Caco-2 (cell line): ENCODE measurements around the gene GLS. TPM values are rescaled to one million over a fixed set of nuclear protein-coding genes. Genes with fewer than 3 reads are reported as not detected.
"Not testable (repeated sequence)": the region's sequence is repeated elsewhere in the genome, so short reads cannot be mapped to it uniquely, and the experiment has no call there.

ENCODE experiments used
- BruUV-seq: library from RNA; stranded (reverse); fragments of 400-500 nt; replicated peaks from 2 replicates; lab custom pipeline; 2021; lab: Mats Ljungman, UMichigan
- CTCF ChIA-PET: fragments of 300-600 bp; sonication (Branson Sonifier 250); formaldehyde crosslinking; loops from one replicate; lab custom pipeline; 2022; ENCODE audit warnings: antibody characterized with exemption; lab: Charles Lee
- POLR2A ChIA-PET: fragments of 300-600 bp; sonication (Branson Sonifier 250); formaldehyde crosslinking; loops from one replicate; lab custom pipeline; 2022; ENCODE audit warnings: antibody characterized with exemption; lab: Charles Lee
- DNase-seq, 2 experiments: peaks; one replicate each; pipeline versions ENCODE4 v3.0.0 to v3.0.0-alpha.2; 2020 to 2022
- H3K27me3 ChIP-seq: replicated peaks from 2 replicates; pipeline ENCODE4 v1.6.0; 2011; ENCODE audit warnings: low read length; ENCODE audit not compliant: control insufficient read depth, insufficient read depth
- H3K36me3 ChIP-seq: 2 replicates; pipeline ENCODE4 v1.5.1; 2011; ENCODE audit warnings: low read length; ENCODE audit not compliant: control insufficient read depth, insufficient read depth
- H3K4me1 ChIP-seq: fragments of 250-450 bp; sonication (Bioruptor Pico); 2 replicates; pipeline ENCODE4 v1.5.1; 2020; ENCODE audit warnings: mild to moderate bottlenecking
- H3K4me3 ChIP-seq: 2 replicates; pipeline ENCODE4 v1.5.1; 2011; ENCODE audit warnings: low read depth, mild to moderate bottlenecking, control low read depth, low read length
- H3K9me3 ChIP-seq: fragments of 250-450 bp; sonication (Bioruptor Pico); 2 replicates; pipeline ENCODE4 v1.5.1; 2020; ENCODE audit warnings: mild to moderate bottlenecking, moderate library complexity
- H3K27ac Mint-ChIP-seq: one replicate; pipeline ENCODE4 v1.8.0; 2022; ENCODE audit warnings: mixed read lengths; ENCODE audit not compliant: unreplicated experiment
- H3K27me3 Mint-ChIP-seq: one replicate; pipeline ENCODE4 v1.8.0; 2022; ENCODE audit warnings: mixed read lengths; ENCODE audit not compliant: insufficient read depth, unreplicated experiment
- H3K36me3 Mint-ChIP-seq: one replicate; pipeline ENCODE4 v1.8.0; 2022; ENCODE audit warnings: mild to moderate bottlenecking, mixed read lengths; ENCODE audit not compliant: insufficient read depth, unreplicated experiment
- H3K4me1 Mint-ChIP-seq: one replicate; pipeline ENCODE4 v1.8.0; 2022; ENCODE audit warnings: low read depth, mixed read lengths; ENCODE audit not compliant: unreplicated experiment
- H3K4me3 Mint-ChIP-seq: one replicate; pipeline ENCODE4 v1.8.0; 2022; ENCODE audit warnings: mild to moderate bottlenecking, moderate library complexity, mixed read lengths; ENCODE audit not compliant: unreplicated experiment
- H3K9me3 Mint-ChIP-seq: one replicate; pipeline ENCODE4 v1.8.0; 2022; ENCODE audit warnings: mixed read lengths; ENCODE audit not compliant: unreplicated experiment
- intact Hi-C: fragments of 100-400 bp; cut with micrococcal nuclease; formaldehyde crosslinking; loops from one replicate; pipeline ENCODE4 v1.10.0; 2022; ENCODE audit not compliant: unreplicated experiment
- total RNA-seq: library from RNA; stranded (reverse); gene quantifications from 2 replicates; pipeline ENCODE4 v1.2.3, GENCODE V29; 2022
- TF ChIP-seq, protein P1 (sequence below), 2 experiments: fragments of 200-600 bp in 1 of 2; IDR thresholded peaks; 1 replicate in 1 of 2; 2 replicates in 1 of 2; pipeline versions ENCODE4 v1.5.1 to v1.8.0; 2011 to 2022; ENCODE audit warnings: antibody characterized with exemption in 1 of 2, control low read depth in 1 of 2, inconsistent platforms in 1 of 2, low read depth in 1 of 2, low read length in 1 of 2, mild to moderate bottlenecking in 1 of 2, moderate library complexity in 1 of 2; ENCODE audit not compliant: insufficient read depth in 1 of 2, severe bottlenecking in 1 of 2, unreplicated experiment in 1 of 2

GLS gene
- total RNA-seq, 1 experiment from 2014 or later, result 107 TPM

DNA sequence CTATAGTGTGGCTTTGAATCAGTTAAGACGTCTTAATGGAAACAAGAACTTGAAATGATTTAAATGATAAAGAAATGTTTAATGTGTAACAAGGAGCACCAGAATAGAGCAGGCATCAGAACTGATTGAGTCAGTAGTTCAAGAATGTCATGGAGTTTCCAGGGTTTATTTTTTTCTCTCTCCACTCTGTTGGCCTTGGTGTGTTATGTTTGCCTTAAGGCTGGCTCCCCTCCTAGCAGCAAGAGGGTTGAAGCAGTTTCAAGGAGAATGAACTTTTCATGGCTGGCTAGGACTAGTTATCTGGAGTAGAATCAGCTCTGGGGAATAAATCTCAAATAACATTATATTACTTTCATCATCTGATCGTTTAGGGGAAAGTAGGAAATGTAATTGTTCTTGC is 13.4 kb upstream of the GLS start:
- Mint-ChIP-seq H3K9me3 (peaks cover 20% of the 10 kb centered on the region), H3K27ac (no peak overlapping the region), H3K27me3 (no peaks in the 10 kb centered on the region), H3K4me1 (peaks cover 11% of the 10 kb centered on the region), H3K4me3 (no peak overlapping the region), H3K36me3 (no peaks in the 10 kb centered on the region)
- POLR2A ChIA-PET, result no interaction called here
- DNase-seq, result no peak
- intact Hi-C loops, result no loop called here
- Histone ChIP-seq H3K4me3 (no peak overlapping the region), H3K36me3 (no peaks in the 10 kb centered on the region), H3K9me3 (peaks cover 17% of the 10 kb centered on the region; the same call in 1 of the 2 replicates), H3K4me1 (peaks cover 20% of the 10 kb centered on the region), H3K27me3 (no peaks in the 10 kb centered on the region)
- CTCF ChIA-PET, result no interaction called here
- TF ChIP-seq, protein P1, sequence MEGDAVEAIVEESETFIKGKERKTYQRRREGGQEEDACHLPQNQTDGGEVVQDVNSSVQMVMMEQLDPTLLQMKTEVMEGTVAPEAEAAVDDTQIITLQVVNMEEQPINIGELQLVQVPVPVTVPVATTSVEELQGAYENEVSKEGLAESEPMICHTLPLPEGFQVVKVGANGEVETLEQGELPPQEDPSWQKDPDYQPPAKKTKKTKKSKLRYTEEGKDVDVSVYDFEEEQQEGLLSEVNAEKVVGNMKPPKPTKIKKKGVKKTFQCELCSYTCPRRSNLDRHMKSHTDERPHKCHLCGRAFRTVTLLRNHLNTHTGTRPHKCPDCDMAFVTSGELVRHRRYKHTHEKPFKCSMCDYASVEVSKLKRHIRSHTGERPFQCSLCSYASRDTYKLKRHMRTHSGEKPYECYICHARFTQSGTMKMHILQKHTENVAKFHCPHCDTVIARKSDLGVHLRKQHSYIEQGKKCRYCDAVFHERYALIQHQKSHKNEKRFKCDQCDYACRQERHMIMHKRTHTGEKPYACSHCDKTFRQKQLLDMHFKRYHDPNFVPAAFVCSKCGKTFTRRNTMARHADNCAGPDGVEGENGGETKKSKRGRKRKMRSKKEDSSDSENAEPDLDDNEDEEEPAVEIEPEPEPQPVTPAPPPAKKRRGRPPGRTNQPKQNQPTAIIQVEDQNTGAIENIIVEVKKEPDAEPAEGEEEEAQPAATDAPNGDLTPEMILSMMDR (IDR thresholded peaks at IDR 0.05; ENCODE audit: insufficient read depth in 1 of 2, low read depth in 1 of 2, low read length in 1 of 2, severe bottlenecking in 1 of 2, unreplicated experiment in 1 of 2), result no peak
- no TSS peak for BruUV-seq

DNA sequence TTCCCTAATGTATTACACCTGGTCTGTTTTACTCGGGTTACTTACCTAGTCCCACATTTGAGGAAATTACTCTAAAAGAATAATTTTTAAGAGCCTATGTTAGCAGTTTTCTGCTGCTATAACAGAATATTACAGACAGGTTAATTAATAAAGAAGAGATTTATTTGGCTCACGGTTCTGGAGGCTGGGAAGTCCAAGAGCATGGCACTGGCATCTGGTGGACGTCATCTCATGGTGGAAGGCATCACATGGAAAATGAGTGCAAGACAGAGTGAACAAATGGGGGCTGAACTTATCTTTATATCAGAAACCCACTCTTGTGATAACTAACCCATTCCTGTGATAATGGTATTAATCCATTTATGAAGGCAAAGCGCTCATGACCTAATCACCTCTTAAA is 12.8 kb upstream of the GLS start:
- Histone ChIP-seq H3K9me3 (peaks cover 21% of the 10 kb centered on the region; the same call in 1 of the 2 replicates), H3K36me3 (no peaks in the 10 kb centered on the region), H3K27me3 (no peaks in the 10 kb centered on the region), H3K4me1 (peaks cover 20% of the 10 kb centered on the region), H3K4me3 (no peak overlapping the region)
- no TSS peak for BruUV-seq
- Mint-ChIP-seq H3K4me1 (peaks cover 11% of the 10 kb centered on the region), H3K27ac (no peak overlapping the region), H3K4me3 (no peak overlapping the region), H3K36me3 (no peaks in the 10 kb centered on the region), H3K27me3 (no peaks in the 10 kb centered on the region), H3K9me3 (peaks cover 20% of the 10 kb centered on the region)
- intact Hi-C loops, result no loop called here
- TF ChIP-seq, protein P1 (IDR thresholded peaks at IDR 0.05; ENCODE audit: insufficient read depth in 1 of 2, low read depth in 1 of 2, low read length in 1 of 2, severe bottlenecking in 1 of 2, unreplicated experiment in 1 of 2), result no peak
- CTCF ChIA-PET, result no interaction called here
- POLR2A ChIA-PET, result no interaction called here
- DNase-seq, result no peak

DNA sequence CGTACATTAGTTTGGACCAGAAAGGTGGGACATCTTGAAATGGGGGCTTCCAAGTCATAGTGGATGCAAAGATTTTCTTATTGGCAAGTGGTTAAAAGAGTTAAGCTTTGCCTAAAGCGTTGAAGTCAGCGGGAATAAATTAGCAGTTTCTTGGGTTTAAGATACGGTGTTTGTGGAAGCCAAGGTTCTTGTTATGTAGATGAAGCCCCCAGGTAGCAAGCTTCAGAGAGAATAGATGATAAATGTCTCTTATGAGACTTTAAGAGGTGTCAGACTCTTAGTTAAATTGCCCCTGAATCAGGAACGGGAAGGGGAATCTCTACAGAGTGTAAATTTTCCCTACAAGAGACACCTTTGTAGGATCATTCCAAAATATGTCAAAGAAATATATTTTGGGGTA is 10.9 kb upstream of the GLS start:
- H3K36me3 ChIP-seq, result no peaks in the 10 kb centered on the region
- peaks cover 20% of the 10 kb centered on the region for H3K9me3 Mint-ChIP-seq
- no peaks in the 10 kb centered on the region for H3K27me3 Mint-ChIP-seq
- POLR2A ChIA-PET, result no interaction called here
- no peak overlapping the region for H3K27ac Mint-ChIP-seq
- H3K9me3 ChIP-seq, result peaks cover 21% of the 10 kb centered on the region; the same call in 1 of the 2 replicates
- intact Hi-C loops, result no loop called here
- H3K4me3 Mint-ChIP-seq, result no peak overlapping the region
- H3K36me3 Mint-ChIP-seq, result no peaks in the 10 kb centered on the region
- BruUV-seq, result no TSS peak
- H3K4me1 ChIP-seq, result peaks cover 1% of the 10 kb centered on the region
- TF ChIP-seq, protein P1 (IDR thresholded peaks at IDR 0.05; ENCODE audit: insufficient read depth in 1 of 2, low read depth in 1 of 2, low read length in 1 of 2, severe bottlenecking in 1 of 2, unreplicated experiment in 1 of 2), result no peak
- CTCF ChIA-PET, result no interaction called here
- no peak overlapping the region for H3K4me3 ChIP-seq
- DNase-seq, result no peak
- H3K4me1 Mint-ChIP-seq, result no peaks in the 10 kb centered on the region
- H3K27me3 ChIP-seq, result no peaks in the 10 kb centered on the region

GRCh38 chr2:190873451-190873850 is 7.2 kb upstream of the GLS start:
- H3K4me3 ChIP-seq, H3K4me1 ChIP-seq, H3K27ac Mint-ChIP-seq, H3K27me3 ChIP-seq, POLR2A ChIA-PET, H3K36me3 ChIP-seq, BruUV-seq, DNase-seq, H3K27me3 Mint-ChIP-seq, H3K4me1 Mint-ChIP-seq, intact Hi-C loops, CTCF ChIA-PET, H3K4me3 Mint-ChIP-seq, H3K36me3 Mint-ChIP-seq: not testable (repeated sequence)
- H3K9me3 Mint-ChIP-seq, result peaks cover 20% of the 10 kb centered on the region
- H3K9me3 ChIP-seq, result 0 out of 2 replicates have a peak, but pooled peaks cover 11% of the 10 kb centered on the region
